HG02970 (cell line): Measurements from ENCODE around the gene CIAO2B.
"Not testable (repeated sequence)": the region's sequence is repeated elsewhere in the genome, so short reads cannot be mapped to it uniquely, and the experiment has no call there.

Source experiments
- ATAC-seq: cut with Tn5 transposase; IDR thresholded peaks from one replicate; pipeline ENCODE4 v1.9.1; 2021; ENCODE audit warnings: mild to moderate bottlenecking, moderate library complexity, moderate number of reproducible peaks; ENCODE audit not compliant: unreplicated experiment, low FRiP score

Gene CIAO2B

GRCh38 chr16:66934138-66934838 lies at the start of gene CIAO2B:
TSS of gene CIAO2B (minus strand) at chr16:66934402. CDS start at chr16:66934364, 38 bp downstream.
- ATAC-seq = peak; percentile 71

GRCh38 chr16:66983033-66983432 lies 48.8 kb upstream of the CIAO2B start:
- ATAC-seq = no peak

- ATAC-seq = no peak
Observed at GRCh38 chr16:66979011-66979717, 45.0 kb upstream of the CIAO2B start.

- ATAC-seq = no peak
Observed at GRCh38 chr16:66977341-66978113, 43.3 kb upstream of the CIAO2B start.

- no peak for ATAC-seq
Observed at GRCh38 chr16:66976746-66977145, 42.5 kb upstream of the CIAO2B start.

GRCh38 chr16:66975302-66975893 lies 41.2 kb upstream of the CIAO2B start:
- no peak for ATAC-seq

GRCh38 chr16:66974932-66975246 lies 40.7 kb upstream of the CIAO2B start:
- not testable (repeated sequence) for ATAC-seq

GRCh38 chr16:66974156-66974931 lies 40.1 kb upstream of the CIAO2B start:
- ATAC-seq = not testable (repeated sequence)

GRCh38 chr16:66973716-66974115 lies 39.5 kb upstream of the CIAO2B start:
- no peak for ATAC-seq

GRCh38 chr16:66972983-66973382 lies 38.8 kb upstream of the CIAO2B start:
- ATAC-seq = no peak

GRCh38 chr16:66970775-66971720 lies 36.8 kb upstream of the CIAO2B start:
- no peak for ATAC-seq

GRCh38 chr16:66968847-66969246 lies 34.6 kb upstream of the CIAO2B start:
- no peak for ATAC-seq

- ATAC-seq = no peak
Observed at GRCh38 chr16:66964049-66964448, 29.8 kb upstream of the CIAO2B start.

GRCh38 chr16:66961914-66962313 lies 27.7 kb upstream of the CIAO2B start:
- no peak for ATAC-seq

- ATAC-seq = no peak
Observed at GRCh38 chr16:66961065-66961744, 27.0 kb upstream of the CIAO2B start, which contains the start of gene CES3. TSS of gene CES3 (plus strand) at chr16:66961266. CDS start at chr16:66961308, 42 bp downstream.

GRCh38 chr16:66960270-66960669 lies 26.1 kb upstream of the CIAO2B start:
- ATAC-seq = no peak

- no peak for ATAC-seq
Observed at GRCh38 chr16:66959704-66960161, 25.5 kb upstream of the CIAO2B start.
